OCI-LY7 (cell line): ENCODE data around the gene DEAF1.
"Not testable (repeated sequence)": the region's sequence is repeated elsewhere in the genome, so short reads cannot be mapped to it uniquely, and the experiment has no call there.

Source experiments
- EZH2phosphoT487 ChIP-seq: fragments of 200-600 bp; sonication (generic); IDR thresholded peaks from 2 replicates; pipeline ENCODE4 v1.6.1; 2018; ENCODE audit warnings: low read depth, borderline replicate concordance, mild to moderate bottlenecking, mixed run types, antibody characterized with exemption, low read length, moderate library complexity, mixed read lengths
- TF ChIP-seq, protein P1 (sequence below): fragments of 200-600 bp; sonication (generic); conservative IDR thresholded peaks from 2 replicates; pipeline ENCODE4 v1.5.1; 2014; ENCODE audit warnings: mild to moderate bottlenecking, antibody characterized with exemption, low read length, moderate library complexity, mixed read lengths

DNA sequence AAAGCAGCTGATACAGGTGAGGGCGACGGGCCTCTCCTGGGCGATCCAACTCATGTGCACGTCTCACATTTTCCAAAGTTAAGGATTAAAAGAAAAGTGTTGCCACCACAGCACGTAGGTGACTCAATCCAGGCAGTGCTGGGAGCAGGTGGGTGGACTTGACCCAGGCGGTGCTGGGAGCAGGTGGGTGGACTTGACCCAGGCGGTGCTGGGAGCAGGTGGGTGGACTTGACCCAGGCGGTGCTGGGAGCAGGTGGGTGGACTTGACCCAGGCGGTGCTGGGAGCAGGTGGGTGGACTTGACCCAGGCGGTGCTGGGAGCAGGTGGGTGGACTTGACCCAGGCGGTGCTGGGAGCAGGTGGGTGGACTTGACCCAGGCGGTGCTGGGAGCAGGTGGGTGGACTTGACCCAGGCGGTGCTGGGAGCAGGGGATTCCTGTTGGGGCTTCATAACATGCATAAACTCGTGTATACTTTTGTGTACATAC is 47.3 kb downstream of the DEAF1 start:
- TF ChIP-seq, protein P1, sequence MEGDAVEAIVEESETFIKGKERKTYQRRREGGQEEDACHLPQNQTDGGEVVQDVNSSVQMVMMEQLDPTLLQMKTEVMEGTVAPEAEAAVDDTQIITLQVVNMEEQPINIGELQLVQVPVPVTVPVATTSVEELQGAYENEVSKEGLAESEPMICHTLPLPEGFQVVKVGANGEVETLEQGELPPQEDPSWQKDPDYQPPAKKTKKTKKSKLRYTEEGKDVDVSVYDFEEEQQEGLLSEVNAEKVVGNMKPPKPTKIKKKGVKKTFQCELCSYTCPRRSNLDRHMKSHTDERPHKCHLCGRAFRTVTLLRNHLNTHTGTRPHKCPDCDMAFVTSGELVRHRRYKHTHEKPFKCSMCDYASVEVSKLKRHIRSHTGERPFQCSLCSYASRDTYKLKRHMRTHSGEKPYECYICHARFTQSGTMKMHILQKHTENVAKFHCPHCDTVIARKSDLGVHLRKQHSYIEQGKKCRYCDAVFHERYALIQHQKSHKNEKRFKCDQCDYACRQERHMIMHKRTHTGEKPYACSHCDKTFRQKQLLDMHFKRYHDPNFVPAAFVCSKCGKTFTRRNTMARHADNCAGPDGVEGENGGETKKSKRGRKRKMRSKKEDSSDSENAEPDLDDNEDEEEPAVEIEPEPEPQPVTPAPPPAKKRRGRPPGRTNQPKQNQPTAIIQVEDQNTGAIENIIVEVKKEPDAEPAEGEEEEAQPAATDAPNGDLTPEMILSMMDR = not testable (repeated sequence)
- not testable (repeated sequence) for TF ChIP-seq EZH2phosphoT487
